Activated T-helper 1 cell treated with anti-CD3 and anti-CD28 coated beads, Interleukin-2, amount 50 U/mL, for 16 hours (primary cell): ENCODE measurements around the gene SERP2.

ENCODE experiments used
- DNase-seq, 2 donors: peaks; one replicate each; pipeline ENCODE4 v3.0.0-alpha.2; 2020; ENCODE audit warnings: low read depth in 1 of 2, low spot score in 1 of 2

SERP2 gene

DNA sequence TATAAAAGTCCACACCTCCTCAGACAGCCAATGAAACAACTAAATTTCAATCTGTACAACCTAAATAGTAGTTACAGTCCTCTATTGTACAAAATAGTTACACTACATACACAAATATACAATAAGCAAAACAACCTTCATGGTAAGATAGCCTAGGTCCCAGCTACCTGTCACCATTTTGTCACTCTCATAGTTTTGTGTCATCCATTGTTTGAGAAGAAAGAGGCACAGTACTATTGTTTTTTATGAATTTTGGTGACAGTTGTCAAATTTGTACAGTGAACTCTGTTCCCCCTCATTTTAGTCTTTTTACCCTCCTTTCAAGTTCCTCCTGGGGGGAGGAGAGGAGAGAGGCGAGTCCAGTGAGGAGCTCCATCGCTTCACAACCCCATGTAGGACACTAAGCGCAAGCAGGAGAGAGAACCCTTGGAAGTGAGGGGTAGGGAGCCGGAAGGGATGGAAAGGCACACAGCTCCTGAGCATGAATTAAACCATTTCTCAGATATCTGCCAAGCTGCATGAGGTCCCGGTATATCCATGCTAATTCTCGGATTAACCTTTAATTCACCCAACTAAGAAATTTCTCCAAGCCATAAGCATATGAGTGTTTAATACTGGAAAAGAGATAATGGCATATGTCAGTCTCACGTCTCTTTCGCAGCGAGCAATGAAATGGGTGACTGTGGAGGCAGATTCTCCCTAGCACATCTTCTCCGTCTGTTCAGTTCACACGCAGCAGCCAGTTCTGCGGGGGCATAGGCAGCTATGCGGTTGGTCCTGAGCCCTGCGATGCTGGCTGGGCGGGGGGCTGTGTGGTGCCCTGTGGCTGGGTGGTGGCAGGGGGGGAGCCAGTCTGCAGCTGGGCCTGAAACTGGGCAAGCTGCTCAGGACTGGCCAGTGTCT is 60.5 kb downstream of the SERP2 start:
- DNase-seq = no peak

DNA sequence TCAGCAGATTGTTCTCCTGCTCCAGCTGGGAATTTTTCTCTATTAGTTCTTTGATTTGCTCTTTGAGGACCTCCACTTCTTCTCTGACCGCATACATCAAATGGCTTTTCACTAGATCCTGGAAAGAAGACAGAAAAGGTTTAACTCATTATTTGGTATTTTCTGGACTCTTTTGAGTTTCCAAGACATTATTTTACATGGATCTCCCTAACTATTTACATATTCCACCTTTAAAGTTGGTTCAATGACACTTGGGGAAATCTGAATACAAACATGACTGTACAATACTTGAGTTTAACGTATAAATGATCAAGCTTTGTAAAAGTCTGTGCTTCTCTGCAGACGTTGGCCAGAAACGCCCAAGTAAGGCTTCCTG is 61.1 kb downstream of the SERP2 start:
- DNase-seq = no peak

DNA sequence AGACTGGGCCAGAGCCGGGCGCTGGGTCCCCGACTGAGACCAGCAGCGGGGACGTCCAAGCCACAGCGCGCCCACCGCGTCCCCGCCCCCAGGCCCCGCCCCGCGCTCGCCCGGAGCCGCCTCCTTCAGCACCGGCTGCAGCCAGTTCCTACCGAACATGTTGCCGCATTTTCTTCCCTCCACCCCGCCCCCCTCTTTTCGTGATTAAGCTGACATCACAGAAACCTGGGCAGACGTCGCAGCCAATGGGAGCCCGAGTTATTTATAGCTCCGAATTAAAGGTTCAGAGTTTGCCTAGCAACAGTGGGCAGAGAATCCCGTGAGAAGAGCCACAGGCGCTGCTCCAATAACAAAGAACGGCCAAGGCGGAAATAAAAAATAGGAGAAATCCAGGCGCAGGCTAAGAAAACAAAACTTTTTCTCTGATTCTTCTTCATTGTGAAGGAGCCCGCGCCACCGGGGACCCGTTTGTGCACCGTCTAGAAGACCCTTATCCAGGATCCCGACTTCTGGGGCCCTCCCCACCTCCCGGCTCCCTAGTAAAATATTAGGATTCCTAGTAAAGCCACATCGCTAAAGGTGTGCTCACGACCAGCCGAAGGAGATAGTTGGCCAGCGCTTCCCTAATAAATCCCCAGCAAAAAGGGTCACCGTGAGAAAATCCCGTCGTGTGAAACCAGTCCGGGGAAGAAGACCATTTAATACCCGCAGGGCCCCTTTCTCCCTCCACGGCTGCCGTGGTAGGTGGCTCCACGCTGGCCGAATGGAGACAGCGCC is 61.7 kb downstream of the SERP2 start:
- peak; percentile 69 to 79 for DNase-seq

DNA sequence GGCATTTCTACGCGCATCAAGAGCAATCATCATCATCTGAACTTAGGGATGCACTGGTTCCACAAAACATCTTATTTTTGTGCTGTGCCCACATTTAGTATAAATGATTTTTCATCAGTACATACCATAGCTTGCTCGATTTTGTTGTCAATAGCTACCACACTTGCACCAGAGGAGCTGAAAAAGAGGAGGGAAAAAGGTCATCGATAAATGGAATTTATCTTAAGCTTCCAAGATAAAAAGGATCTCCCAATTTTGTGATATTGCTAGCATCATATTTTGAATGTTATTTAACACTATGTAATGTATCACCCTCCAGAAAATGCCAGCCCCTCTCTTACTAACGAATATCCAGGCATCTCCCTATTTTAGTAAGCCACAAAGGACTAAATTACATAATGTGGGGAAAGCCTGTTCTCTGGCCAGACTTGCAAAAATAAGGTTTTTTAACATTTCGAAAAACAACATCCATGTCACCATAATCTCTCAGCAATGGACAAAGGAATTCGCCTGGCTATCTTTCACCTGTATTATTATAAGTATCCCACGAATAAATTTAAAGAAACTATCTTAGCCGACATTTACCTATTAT is 62.4 kb downstream of the SERP2 start:
- DNase-seq = no peak

DNA sequence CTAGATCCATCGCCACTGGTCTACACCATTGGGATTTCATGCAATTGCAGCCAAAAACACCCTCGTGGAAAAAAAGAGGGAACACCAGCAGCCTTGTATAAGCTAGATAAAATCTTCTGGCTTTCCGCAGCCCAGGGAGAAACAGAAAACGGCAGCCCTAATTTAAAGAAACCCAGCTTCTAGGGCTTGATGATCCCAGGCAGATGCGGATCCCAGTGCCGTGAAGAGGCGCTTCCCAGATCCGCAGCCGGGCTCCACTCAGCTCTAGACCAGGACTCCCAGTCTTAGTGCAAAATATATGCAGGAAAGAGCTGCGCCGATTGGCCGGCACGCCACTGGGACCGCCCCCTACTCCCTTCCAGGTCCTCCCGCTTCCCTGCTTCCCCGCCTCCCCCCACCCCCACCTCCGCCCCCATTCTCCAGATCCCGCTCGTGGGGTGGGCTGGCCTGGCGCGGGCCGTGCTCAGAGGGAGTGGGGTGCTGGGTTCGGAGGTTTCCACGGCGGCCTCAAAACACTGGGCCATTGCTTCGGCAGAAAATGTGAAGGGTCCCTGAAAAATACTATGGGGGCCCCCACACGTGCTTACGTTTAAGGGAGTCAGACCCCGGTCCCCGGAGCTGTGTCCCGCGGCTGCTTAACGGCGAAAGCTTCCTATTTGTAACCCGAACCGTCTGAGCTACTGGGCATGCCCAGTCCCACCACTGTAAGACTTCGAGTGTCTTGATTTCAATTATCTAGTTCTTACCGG is 63.1 kb downstream of the SERP2 start:
- DNase-seq = peak in 1 of 2 donors; percentile 10

DNA sequence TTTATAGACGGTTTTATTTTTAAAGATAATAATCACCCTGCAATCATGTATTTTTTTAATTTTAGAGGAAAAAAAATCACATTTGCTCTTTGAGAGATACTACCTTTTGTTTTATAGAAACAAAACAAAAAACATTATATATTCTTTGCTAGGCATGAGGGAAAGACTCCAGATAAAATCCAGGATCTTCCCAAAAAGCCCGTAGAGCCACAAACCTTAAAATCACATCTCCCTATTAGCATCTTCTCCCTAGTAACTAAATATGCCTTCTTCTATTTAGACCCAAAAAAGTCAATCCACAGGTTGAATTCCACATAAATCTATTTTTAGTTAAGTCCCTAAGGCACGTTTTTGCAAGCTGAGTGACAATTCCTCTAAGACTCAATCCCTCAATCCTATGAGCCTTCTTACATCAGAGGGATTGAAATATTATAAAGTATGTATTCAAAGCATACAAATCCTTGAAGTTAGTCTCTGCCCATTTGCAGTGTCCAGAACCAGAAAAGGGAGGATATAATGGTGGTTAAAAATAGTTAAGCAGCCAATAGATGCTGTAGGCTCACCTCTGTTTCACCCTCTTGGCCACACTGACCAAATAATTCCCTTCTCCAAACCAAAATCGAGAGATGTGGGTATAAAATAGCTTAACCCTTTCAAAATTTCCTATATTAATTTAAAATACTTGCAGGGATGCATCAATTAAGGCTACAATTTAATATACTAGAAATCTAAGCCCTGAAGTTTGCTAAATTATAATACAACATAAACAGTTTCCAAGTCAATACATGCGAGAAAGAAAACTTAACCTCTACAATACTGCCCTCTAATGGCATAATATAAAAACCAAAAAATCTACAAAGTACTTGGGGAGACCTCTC is 64.0 kb downstream of the SERP2 start:
- DNase-seq = no peak

DNA sequence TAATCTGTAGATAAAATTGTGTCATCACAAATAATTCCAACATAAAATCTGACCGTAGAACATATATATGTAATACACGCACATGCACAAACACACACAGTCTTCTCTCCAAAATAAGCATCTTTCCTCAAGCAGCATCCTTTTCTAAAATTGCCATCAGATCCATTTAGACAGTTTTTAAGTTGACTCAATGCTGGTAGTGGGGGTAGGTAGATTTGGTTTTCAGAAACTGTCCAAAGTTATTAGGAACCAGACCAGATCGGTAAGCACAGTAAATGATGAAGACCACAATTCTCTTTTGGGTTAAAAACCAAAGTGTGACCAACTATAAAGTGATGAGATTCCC is 64.6 kb downstream of the SERP2 start:
- DNase-seq = no peak

DNA sequence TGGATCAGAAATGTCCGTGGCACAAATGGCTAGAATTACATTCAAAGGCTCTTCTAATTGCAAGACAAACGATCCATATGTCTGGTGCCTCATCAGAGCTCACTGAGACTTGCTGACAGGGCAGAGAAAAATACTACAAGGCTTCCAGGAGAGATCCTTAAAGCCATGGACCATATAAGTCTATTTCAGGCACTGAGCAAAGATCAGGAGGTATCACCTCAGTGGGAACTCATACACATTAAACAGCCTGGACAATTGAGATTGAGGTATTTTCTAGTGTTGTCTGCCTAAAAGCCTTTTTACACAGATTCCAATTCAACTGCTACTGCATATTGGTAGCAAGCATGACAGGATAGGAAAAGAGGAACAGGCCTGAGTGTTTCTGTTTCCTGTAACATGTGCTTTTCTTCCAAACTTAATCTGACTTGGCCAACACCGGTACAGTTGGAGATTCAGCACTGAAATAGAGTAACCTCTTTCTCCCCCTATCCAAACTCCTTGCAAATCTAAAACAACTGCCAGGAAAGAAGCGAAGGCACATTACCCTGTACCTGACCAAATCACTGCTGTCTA is 65.9 kb downstream of the SERP2 start:
- DNase-seq = no peak

DNA sequence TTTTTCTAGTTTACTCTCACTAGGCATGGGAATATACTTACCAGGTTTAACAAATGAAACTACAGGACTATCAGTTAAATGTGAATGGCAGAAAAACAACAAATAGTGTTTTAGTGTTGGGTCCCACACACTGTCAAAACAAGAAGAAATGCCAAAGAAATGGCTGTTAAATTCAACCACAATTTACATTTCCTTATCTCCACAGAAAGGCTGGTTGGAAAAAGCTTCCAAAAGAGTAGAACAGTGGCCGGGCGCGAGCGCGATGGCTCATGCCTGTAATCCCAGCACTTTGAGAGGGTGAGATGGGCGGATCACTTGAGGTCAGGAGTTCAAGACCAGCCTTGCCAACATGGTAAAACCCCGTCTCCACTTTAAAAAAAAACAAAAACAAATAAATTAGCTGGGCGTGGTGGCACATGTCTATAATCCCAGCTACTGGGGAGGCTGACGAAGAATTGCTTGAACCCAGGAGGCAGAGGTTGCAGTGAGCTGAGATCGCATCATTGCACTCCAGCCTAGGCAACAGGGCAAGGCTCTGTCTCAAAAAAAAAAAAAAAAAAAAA is 66.5 kb downstream of the SERP2 start:
- DNase-seq = no peak
